Hepatocyte (in vitro differentiated cells): ENCODE data around the gene PPP2R1B. TPM values are rescaled to one million over a fixed set of nuclear protein-coding genes. Genes with fewer than 3 reads are reported as not detected.

ENCODE experiments used
- DNase-seq: peaks from one replicate; pipeline ENCODE4 v3.0.0-alpha.2; 2016; ENCODE audit warnings: low spot score
- H2AFZ ChIP-seq: fragments of 200-600 bp; sonication (generic); 2 replicates; pipeline ENCODE4 v1.6.0; 2016; ENCODE audit warnings: antibody characterized with exemption, mild to moderate bottlenecking
- H3K27ac ChIP-seq: fragments of 200-600 bp; sonication (generic); 2 replicates; pipeline ENCODE4 v1.5.1; 2016; ENCODE audit warnings: mild to moderate bottlenecking
- H3K27me3 ChIP-seq: fragments of 200-600 bp; sonication (generic); 2 replicates; pipeline ENCODE4 v1.6.1; 2016
- H3K36me3 ChIP-seq: fragments of 200-600 bp; sonication (generic); replicated peaks from 2 replicates; pipeline ENCODE4 v1.5.1; 2016; ENCODE audit warnings: low read depth; ENCODE audit not compliant: insufficient read depth
- H3K4me1 ChIP-seq: fragments of 200-600 bp; sonication (generic); 2 replicates; pipeline ENCODE4 v1.5.1; 2016; ENCODE audit warnings: mild to moderate bottlenecking, moderate library complexity; ENCODE audit not compliant: insufficient read depth
- H3K4me2 ChIP-seq: fragments of 200-600 bp; sonication (generic); 2 replicates; pipeline ENCODE4 v1.6.0; 2016
- H3K4me3 ChIP-seq: fragments of 200-600 bp; sonication (generic); 2 replicates; pipeline ENCODE4 v1.5.1; 2016; ENCODE audit warnings: mild to moderate bottlenecking
- H3K79me2 ChIP-seq: fragments of 200-600 bp; sonication (generic); 2 replicates; pipeline ENCODE4 v1.6.0; 2017; ENCODE audit warnings: mild to moderate bottlenecking
- H3K9me2 ChIP-seq: fragments of 200-600 bp; sonication (generic); replicated peaks from 2 replicates; pipeline ENCODE4 v1.6.0; 2017; ENCODE audit warnings: mild to moderate bottlenecking; ENCODE audit not compliant: insufficient read depth
- H3K9me3 ChIP-seq: fragments of 200-600 bp; sonication (generic); 2 replicates; pipeline ENCODE4 v1.5.1; 2016; ENCODE audit warnings: low read depth, mild to moderate bottlenecking
- H4K20me1 ChIP-seq: fragments of 200-600 bp; sonication (generic); 2 replicates; pipeline ENCODE4 v1.6.0; 2016; ENCODE audit warnings: mild to moderate bottlenecking; ENCODE audit not compliant: insufficient read depth, poor library complexity, severe bottlenecking
- CTCF ChIP-seq: fragments of 200-600 bp; sonication (generic); IDR thresholded peaks from 2 replicates; pipeline ENCODE4 v1.5.1; 2016; ENCODE audit warnings: antibody characterized with exemption, mild to moderate bottlenecking; ENCODE audit not compliant: poor library complexity
- EZH2 ChIP-seq: fragments of 200-600 bp; sonication (generic); IDR thresholded peaks from 2 replicates; pipeline ENCODE4 v1.6.1; 2016; ENCODE audit warnings: antibody characterized with exemption, mild to moderate bottlenecking, borderline replicate concordance
- EZH2phosphoT487 ChIP-seq: fragments of 200-600 bp; sonication (generic); IDR thresholded peaks from one replicate; pipeline ENCODE4 v1.6.1; 2018; ENCODE audit warnings: antibody characterized with exemption, mild to moderate bottlenecking, low read depth, moderate library complexity; ENCODE audit not compliant: unreplicated experiment, severe bottlenecking
- WGBS: methylation state at CpG from one replicate; pipeline ENCODE4 v1.1.6; 2016; ENCODE audit warnings: low lambda C conversion rate; ENCODE audit errors: missing lambda C conversion rate; 5-methylcytosine and 5-hydroxymethylcytosine counted together
- polyA plus RNA-seq: library from polyadenylated mRNA; unstranded; fragments of >200 nt; fragmentation: Nextera tagmentation; extraction: Ambion mirVana; gene quantifications from 2 replicates; pipeline ENCODE4 v1.2.1, GENCODE V29; 2016
- total RNA-seq: library from RNA; depleted of rRNA; stranded (reverse); fragments of >200 nt; gene quantifications from 2 replicates; pipeline ENCODE4 v1.2.3, GENCODE V29; 2014

PPP2R1B gene
- total and polyA plus RNA-seq, 2 experiments from 2014 or later: 25.3 to 41.0 TPM

- DNase-seq: no peak
- H3K36me3 ChIP-seq: no peaks in the 10 kb centered on the region
- H3K27me3 ChIP-seq: no peaks in the 10 kb centered on the region
- H3K4me2 ChIP-seq: no peak overlapping the region
- H3K4me3 ChIP-seq: no peak overlapping the region
- H2AFZ ChIP-seq: no peak overlapping the region
- WGBS: 74% methylated on average over 2 of the region's 2 CpGs
- H3K79me2 ChIP-seq: peaks cover 12% of the 10 kb centered on the region
- TF ChIP-seq CTCF: no peak
- TF ChIP-seq EZH2phosphoT487: no peak
- TF ChIP-seq EZH2: no peak
- H3K4me1 ChIP-seq: no peaks in the 10 kb centered on the region
- no peaks in the 10 kb centered on the region for H3K9me3 ChIP-seq
- H4K20me1 ChIP-seq: no peaks in the 10 kb centered on the region
- no peak overlapping the region for H3K27ac ChIP-seq
- H3K9me2 ChIP-seq: no peaks in the 10 kb centered on the region
Observed at GRCh38 chr11:111691176-111691575, 75.0 kb downstream of the PPP2R1B start.

GRCh38 chr11:111688013-111688412 is 78.2 kb downstream of the PPP2R1B start:
- Histone ChIP-seq H3K4me1 (no peaks in the 10 kb centered on the region), H2AFZ (no peak overlapping the region), H3K9me2 (no peaks in the 10 kb centered on the region), H3K4me2 (no peak overlapping the region), H3K36me3 (no peaks in the 10 kb centered on the region), H4K20me1 (no peaks in the 10 kb centered on the region), H3K27me3 (no peaks in the 10 kb centered on the region), H3K79me2 (peaks cover 5% of the 10 kb centered on the region), H3K27ac (peak overlapping the region; percentile 58), H3K4me3 (no peak overlapping the region), H3K9me3 (no peaks in the 10 kb centered on the region)
- TF ChIP-seq CTCF (no peak), EZH2phosphoT487 (no peak), EZH2 (no peak)
- no peak for DNase-seq
- WGBS: 89% methylated on average over 7 of the region's 7 CpGs

GRCh38 chr11:111684251-111684650 is 81.9 kb downstream of the PPP2R1B start:
- Histone ChIP-seq H3K79me2 (peaks cover 15% of the 10 kb centered on the region), H3K27ac (no peak overlapping the region), H3K36me3 (no peaks in the 10 kb centered on the region), H3K4me3 (no peak overlapping the region), H3K4me2 (no peak overlapping the region), H3K27me3 (no peaks in the 10 kb centered on the region), H4K20me1 (no peaks in the 10 kb centered on the region), H3K4me1 (no peaks in the 10 kb centered on the region), H2AFZ (no peak overlapping the region), H3K9me2 (no peaks in the 10 kb centered on the region), H3K9me3 (no peaks in the 10 kb centered on the region)
- DNase-seq: no peak
- TF ChIP-seq EZH2 (no peak), EZH2phosphoT487 (no peak), CTCF (no peak)
- 100% methylated on average over 2 of the region's 2 CpGs for WGBS

GRCh38 chr11:111683806-111684205 is 82.4 kb downstream of the PPP2R1B start:
- no peaks in the 10 kb centered on the region for H3K9me3 ChIP-seq
- H3K27ac ChIP-seq: no peak overlapping the region
- H4K20me1 ChIP-seq: no peaks in the 10 kb centered on the region
- no peaks in the 10 kb centered on the region for H3K36me3 ChIP-seq
- peaks cover 19% of the 10 kb centered on the region for H3K79me2 ChIP-seq
- no peaks in the 10 kb centered on the region for H3K27me3 ChIP-seq
- no peak overlapping the region for H3K4me2 ChIP-seq
- no peak overlapping the region for H2AFZ ChIP-seq
- 94% methylated on average over 3 of the region's 3 CpGs for WGBS
- TF ChIP-seq CTCF (no peak), EZH2phosphoT487 (no peak)
- no peak for DNase-seq
- no peak overlapping the region for H3K4me3 ChIP-seq
- H3K4me1 ChIP-seq: no peaks in the 10 kb centered on the region
- H3K9me2 ChIP-seq: no peaks in the 10 kb centered on the region
